CD4-positive, alpha-beta T cell treated with Interleukin-15 for 4 hours (primary cell): ENCODE results near the gene SAMD4B.
"Not testable (repeated sequence)": the region's sequence is repeated elsewhere in the genome, so short reads cannot be mapped to it uniquely, and the experiment has no call there.

Source experiments
- DNase-seq: peaks from one replicate; pipeline ENCODE4 v3.0.0-alpha.2; 2020; ENCODE audit warnings: low spot score

SAMD4B gene, protein sequence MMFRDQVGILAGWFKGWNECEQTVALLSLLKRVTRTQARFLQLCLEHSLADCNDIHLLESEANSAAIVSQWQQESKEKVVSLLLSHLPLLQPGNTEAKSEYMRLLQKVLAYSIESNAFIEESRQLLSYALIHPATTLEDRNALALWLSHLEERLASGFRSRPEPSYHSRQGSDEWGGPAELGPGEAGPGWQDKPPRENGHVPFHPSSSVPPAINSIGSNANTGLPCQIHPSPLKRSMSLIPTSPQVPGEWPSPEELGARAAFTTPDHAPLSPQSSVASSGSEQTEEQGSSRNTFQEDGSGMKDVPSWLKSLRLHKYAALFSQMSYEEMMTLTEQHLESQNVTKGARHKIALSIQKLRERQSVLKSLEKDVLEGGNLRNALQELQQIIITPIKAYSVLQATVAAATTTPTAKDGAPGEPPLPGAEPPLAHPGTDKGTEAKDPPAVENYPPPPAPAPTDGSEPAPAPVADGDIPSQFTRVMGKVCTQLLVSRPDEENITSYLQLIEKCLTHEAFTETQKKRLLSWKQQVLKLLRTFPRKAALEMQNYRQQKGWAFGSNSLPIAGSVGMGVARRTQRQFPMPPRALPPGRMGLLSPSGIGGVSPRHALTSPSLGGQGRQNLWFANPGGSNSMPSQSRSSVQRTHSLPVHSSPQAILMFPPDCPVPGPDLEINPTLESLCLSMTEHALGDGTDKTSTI

DNA sequence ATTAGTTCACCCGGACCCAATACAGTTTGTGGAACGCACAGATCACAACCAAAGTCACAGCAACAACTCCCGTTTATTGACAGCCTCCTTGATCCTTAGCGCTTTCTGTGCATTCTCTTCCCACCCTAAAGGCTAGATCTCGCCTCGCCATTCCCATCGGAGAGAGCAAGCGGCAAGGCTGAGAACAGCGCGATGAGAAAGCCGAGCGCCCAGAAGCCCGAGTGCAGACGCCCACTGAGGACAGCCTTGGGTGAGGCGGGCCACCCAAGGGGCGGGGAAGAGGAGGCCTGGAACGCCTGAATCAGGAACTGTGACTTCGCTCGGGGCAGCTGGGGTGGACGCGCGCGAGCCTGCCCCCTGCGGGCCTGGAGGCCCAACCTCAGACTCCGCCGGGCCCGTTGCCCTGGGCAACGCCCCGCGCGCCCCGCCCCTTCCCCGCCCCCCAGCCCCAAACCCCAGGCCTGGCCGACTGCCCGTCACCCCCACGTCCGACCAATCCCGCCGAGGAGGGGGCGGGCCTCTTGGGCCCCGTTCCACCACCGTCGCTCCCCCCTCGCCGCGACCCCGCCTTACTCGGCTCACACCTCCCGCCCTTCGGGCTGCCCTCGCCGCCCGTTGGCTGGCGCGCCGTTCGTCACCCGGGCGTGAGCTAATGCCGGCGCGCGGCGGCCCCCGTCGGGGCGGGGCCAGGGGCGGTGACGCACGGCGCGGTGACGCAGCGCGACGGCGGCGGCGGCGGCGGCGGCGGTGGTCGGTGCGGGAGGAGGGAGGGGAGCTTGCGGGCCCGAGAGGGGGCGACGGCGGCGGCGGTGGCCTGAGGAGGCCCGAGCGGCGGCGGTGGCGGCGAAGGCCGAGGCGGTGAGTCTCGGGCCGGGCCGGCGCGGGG, at the start of gene SAMD4B:
Gene SAMD4B (plus strand): TSS at position 703 of the 886 bp plus-strand sequence. CDS start 14,473 bp downstream, outside the sequence.
- DNase-seq = peak; percentile 99

DNA sequence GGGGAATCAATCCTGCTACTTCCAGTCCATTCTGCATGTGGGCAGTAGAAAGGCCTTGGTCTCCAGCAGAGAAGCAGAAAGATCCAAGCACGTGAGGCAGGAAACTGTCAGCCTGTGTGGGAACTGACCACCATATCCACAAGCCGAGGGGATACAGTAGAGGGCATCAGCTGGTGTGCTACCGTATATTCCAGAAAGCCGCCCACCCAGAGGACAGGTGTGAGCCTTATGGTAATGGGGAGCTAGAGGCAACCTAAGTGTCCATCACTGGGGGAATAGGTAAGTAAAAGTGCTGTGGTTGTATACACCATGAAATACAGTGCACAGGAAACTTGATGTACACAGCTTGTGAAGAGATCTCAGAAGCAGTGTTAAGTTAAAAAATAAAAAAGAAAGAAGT, 48.8 kb upstream of the SAMD4B start:
- no peak for DNase-seq

DNA sequence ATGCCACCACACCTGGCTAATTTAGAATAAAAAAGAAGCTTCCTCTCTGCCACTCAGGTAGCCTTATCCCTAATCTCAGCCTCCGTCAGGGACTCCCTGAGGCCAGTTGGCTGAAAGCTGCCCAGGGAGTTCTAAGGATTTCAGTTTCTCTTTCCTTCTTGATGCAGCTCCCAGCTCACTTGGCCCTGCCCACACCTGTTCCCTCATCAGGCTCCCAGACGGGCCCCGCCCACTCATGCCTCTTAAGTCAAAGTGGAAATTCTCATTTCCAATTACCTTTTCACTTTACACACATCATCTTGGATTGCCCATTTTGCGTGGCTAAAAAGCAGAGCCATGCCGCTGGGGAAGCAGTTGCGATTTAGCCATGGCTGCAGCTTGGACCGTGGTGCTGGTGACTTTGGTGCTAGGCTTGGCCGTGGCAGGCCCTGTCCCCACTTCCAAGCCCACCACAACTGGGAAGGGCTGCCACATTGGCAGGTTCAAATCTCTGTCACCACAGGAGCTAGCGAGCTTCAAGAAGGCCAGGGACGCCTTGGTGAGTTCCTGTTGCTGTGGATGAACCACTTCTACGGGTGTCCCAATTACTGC, 46.1 kb upstream of the SAMD4B start, which contains the start of gene IFNL1:
Gene IFNL1 (plus strand): TSS at position 353 of the 591 bp plus-strand sequence. CDS start 15 bp downstream, at position 368.
- no peak for DNase-seq

DNA sequence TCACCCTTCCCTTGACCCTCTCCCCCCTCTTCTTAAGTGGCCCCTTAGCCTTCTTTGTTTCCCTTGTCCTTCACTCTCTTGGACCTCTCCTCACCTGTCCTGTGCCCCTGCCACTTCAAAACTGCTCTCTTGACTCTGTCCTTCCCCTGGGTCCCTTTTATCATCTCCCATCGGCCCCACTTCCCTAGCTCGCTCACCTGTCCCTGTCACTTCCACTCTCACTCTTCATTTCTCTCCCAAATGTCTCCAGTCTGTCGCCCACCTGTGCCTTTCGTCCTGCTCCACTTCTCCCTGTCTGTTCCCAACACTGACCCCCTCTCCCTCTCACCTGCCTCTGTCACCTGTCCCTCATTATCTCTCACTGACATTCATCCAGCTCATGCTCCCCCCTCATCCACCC, 45.3 kb upstream of the SAMD4B start:
- DNase-seq = no peak

DNA sequence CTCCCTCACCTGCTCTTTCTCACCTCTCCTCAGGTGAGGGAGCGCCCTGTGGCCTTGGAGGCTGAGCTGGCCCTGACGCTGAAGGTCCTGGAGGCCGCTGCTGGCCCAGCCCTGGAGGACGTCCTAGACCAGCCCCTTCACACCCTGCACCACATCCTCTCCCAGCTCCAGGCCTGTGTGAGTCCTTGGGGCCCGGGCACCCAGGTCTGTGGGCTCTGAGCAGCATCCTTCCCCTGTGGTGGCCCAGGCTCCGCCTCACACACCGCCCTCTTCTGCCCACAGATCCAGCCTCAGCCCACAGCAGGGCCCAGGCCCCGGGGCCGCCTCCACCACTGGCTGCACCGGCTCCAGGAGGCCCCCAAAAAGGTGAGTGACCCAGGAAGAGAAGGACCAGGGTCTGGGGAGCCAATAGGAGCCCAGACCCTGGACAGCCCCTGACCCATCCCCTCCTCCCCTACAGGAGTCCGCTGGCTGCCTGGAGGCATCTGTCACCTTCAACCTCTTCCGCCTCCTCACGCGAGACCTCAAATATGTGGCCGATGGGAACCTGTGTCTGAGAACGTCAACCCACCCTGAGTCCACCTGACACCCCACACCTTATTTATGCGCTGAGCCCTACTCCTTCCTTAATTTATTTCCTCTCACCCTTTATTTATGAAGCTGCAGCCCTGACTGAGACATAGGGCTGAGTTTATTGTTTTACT, 44.1 kb upstream of the SAMD4B start:
- peak; percentile 50 for DNase-seq

DNA sequence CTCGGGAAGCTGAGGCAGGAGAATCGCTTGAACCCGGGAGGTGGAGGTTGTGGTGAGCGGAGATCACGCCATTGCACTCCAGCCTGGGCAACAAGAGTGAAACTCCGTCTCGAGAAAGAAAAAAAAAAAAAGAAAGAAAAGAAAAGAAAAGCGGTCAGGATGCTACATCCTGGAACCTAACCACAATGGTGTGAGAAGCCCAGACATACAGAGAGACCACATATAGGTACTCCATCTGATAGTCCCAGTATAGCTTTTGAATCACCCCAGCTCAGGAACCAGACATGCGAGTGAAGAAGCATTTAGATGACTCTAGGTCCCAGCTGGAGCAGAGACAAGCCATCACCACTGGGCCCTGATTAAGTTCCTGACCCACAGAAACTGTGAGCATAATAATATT, 42.8 kb upstream of the SAMD4B start:
- peak; percentile 12 for DNase-seq

DNA sequence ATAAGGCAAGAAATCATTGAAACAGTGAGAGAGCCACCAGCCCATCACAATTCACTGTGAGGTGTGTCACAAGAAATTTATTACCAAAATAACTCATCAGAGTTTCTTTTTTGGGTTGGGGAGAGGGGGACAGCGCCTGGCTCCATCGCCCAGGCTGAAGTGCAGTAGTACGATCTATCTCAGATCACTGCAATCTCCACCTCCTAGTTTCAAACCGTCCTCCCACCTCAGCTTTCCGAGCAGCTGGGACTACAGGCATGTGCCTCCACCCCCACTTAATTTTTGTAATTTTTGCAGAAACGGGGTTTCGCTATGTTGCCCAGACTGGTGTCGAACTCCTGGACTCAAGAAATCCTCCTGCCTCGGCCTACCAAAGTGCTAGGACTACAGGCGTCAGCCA, 42.4 kb upstream of the SAMD4B start:
- DNase-seq = no peak

DNA sequence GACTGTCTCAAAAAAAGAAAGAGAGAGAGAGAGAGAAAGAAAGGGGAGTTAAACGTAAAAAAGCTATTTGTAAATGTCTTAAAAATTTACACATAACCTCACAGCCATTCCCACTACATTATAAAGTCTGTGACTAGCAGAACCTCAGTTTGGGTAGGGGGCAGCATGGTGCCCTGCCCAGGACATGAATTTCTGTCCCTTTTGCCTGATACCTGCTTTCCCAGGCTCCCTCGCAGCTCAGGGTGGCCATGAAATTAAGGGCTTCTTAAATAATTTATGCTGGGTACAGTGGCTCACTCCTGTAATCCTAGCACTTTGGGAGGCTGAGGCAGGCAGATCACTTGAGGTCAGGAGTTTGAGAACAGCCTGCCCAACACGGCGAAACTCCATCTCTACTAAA, 41.2 kb upstream of the SAMD4B start:
- DNase-seq = no peak

DNA sequence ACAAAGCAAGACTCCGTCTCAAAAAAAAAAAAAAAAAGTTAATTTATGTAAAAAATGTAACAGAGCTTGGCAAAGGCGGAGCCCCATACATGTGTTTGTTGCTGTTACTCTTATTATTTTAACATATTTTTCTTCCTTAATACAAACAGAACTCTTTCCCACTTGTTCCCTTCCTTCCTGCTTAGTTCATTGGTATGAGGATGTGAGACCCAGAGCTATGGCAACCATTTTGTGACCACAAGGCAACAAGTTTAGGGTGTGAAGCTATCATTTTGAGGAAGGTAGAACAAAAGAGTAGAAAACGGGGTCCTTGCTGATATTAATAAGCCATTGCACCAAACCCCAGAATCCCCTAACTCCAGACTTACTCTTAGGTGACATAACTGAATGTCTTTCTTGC, 40.7 kb upstream of the SAMD4B start:
- no peak for DNase-seq

DNA sequence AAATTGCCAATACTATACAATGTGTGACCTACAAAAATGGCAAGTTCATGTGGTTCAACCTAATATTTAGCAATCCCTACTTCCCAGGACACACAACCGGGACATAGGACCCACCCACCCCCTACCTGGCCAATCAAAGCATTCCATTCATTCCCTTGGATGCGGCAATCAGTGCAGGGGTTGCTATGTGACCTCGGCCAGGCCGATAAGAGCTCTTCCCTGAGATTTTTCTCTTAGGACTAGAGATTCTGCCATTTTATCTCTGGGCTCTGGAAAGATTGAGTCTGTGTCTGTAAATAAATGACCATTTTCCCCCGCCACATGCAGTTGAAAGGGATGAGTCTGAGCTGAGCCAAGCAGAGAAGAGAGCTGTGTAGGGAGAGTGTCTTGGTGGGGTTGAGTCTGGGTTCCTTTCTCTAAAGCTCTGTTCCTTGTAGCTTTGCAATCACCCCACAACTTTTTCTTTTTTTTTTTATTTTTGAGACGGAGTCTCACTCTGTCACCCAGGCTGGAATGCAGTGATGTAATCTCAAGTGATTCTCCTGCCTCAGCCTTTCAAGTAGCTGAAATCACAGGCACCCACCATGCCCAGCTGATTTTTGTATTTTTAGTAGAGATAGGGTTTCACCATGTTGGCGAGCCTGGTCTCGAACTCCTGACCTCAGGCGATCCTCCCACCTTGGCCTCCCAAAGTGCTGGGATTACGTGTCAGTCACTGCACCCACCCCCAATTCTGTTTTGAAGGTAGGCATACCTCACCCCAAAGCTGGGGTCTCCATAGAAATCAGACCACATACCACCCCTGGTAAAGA, 38.6 kb upstream of the SAMD4B start:
- no peak for DNase-seq

DNA sequence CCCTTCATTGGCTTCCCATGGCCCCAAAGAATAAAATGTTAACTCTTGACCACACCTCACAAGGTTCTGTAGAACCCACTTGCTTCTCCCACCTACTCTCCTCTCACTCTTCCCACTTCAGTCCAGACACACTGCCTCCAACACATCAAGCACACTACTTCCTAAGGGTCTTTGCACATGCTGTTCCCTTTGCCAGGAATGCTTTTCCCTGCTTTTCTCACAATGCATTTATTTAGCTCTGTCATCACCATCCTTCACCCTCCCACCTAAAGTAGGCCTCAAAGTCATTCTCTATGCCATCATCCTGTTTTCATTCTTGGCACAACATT, 38.1 kb upstream of the SAMD4B start:
- DNase-seq = no peak

DNA sequence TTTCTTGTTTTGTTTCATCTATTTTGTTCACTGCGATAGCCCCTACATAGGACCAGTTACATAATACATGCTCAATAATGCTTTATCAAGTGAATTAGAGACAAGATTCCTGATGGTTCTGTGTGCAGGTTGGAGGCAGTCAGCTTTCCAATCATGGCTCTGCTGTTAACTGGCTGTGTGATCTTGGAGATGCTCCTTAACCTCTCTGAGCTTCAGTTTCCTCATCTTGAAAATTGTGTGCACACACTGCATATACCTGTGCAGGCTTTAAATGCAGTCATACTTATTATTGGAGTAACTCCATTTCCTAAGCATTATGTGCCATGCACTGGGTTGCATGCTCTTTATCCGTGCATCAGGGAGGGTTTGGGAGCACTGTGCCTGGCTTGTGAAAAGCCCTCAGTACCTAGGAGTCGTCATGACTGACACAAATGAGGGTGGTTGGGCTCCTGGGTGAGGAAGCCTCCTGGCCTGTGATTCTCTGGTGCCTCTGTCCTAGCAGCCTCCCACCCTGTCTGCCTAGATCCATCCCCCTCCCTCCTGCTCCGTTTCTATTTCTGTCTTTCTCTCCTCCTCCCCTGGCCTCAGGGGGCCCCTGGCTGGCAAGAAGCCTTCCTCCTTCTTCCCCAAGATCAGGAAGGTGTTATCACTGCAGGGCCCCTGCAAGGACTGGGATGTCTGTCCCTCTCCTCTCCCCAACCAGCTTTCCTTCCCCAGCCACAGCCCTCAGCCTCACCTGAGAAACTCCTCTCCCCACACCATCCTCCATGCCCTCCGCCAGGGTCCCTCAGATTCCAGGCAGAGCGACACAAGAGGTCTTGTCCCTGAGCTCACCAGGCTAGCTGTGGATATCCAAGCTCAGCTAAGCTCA, 37.3 kb upstream of the SAMD4B start:
- no peak for DNase-seq

DNA sequence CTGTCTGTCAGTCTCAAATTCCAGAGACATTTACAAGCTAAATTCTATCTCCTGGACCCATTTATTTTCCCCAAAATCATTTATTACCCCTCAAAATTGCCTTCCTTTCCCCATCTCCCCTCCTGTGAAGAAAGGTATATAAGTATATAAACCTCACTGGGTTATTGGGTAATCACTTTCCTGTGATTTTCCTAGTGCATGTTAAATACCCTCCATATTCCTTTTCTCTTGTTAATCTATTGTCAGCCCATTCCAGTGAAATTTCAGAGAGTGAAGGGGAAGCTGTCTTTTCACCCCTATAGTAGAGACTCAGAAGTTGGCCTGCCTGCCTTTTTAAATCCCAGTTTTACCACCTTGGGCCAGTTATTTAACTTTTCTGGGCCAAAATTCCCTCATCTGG, 36.1 kb upstream of the SAMD4B start:
- DNase-seq = no peak

DNA sequence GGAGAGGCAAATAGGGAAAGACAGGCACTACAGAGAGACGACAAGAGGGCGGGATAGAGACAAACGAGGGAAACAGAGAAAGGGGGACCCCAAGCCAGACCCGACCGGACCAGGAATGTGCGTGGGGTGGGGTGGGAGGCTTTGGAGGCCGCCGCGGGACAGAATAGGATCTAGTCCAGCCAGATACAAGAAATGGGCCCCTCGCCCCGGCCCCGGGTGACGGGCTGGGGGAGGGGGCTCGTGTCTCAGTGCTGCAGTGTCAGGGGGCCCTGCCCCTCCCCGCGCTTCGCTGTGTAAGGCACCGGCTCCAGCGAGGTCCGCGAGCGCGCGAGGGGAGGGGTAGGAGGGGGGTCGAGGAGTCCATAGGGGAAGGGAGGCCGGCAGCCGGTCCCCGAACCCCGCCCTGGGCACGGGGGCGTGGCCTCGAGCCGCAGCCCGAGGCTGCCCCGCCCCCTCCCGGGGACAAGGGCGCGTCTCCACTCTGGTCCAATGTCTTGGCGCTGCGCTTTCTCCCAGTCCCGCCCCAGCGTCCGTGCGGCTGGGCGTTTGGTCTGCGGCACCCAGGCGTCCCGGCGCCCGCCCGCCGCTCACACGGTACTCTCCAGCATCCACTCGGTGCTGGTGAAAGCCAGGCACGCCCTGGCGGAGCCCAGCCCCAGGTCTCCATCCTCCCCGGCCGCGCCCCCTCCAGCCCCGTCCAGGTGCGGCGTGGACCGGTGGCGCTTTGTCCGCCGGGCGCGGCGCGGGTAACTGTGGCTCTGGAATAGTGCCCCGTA, 35.0 kb upstream of the SAMD4B start:
- DNase-seq = no peak

DNA sequence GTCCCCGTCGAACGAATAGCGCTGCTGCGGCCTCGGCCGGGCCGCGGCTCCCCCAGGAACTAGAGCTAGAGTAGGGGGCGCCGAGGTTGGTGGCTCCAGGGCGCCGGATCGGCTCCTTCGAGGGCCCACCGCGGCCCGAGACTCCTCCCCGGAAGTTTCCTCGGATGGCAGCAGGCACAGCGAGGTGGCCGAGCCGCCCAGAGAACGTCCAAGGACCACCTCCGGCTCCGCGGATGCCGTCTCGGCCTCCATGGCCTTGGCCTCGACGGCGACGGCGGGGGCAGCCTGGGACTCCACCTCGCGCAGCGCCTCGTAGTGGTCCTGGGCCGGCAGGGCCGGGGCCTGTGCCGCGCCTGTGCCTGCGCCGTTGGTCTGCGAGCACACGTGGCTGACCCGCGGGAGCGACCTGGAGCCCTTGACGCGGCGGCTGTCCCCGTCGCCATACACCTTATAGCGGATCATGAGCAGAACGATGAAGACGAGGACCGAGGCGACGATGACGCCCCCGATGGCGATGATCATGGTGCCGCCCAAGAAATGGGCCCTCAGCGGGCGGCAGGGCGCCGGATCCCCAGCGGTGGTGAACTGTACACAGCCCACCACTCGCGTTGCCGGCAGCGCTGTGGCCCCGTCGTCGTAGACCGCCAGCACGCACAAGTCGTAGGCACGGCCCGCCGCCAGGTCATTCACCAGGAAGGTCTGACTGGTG, 34.2 kb upstream of the SAMD4B start:
- DNase-seq = no peak

DNA sequence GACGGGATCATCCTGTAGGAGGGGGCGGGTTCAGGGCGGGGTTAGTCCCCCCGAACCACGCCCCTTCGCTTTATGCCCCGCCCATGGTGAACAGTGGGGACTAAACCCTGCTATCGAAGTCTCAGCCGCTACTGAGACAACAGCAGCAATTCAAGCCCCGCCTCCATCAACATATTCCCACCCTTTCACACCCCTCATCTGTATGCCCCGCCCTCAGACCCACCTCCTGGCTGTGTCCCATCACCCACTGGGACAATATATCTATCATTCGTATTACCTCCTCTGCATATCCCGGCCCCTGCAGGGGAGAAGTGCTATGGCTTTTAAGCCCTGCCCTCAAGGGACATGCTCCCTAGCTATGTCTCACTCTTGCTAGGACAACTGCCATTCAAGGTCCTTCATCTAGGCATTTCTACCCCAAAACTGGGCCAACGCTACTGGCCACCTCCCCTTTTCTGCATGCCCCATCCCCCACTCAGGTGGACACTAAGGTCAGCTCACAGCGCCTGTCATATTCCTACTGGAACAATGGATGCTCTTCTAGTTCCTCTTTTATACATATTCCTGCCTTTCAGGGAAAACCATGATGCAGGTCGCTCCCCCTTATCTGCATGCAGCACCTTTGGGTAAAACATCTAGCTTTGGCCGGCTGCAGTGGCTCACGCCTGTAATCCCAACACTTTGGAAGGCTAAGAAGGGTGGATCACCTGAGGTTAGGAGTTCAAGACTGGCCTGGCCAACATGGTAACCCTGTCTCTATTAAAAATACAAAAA, 33.5 kb upstream of the SAMD4B start:
- no peak for DNase-seq

DNA sequence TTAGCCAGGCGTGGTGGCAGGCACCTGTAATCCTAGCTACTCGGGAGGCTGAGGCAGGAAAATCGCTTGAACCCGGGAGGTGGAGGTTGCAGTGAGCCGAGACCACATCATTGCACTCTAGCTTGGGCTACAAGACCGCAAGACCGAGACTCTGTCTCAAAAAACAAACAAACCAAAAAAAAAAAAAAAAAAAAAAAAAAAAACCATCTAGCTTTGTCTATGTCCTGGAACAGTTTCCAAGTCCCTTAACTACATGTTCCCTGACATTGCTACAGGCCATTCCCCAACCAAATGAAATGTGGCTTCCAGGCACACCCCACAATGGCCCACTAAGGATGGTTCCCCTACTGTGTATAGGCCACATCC, 32.9 kb upstream of the SAMD4B start:
- DNase-seq = not testable (repeated sequence)
